H1 (cell line): ENCODE measurements around the gene TTC34. TPM values are rescaled to one million over a fixed set of nuclear protein-coding genes. Genes with fewer than 3 reads are reported as not detected.

ENCODE experiments used
- CREB1 ChIP-seq: IDR thresholded peaks from 2 replicates; pipeline ENCODE4 v1.6.1; 2012; ENCODE audit warnings: inconsistent platforms
- NRF1 ChIP-seq: IDR thresholded peaks from 2 replicates; pipeline ENCODE4 v1.6.1; 2011; ENCODE audit warnings: mild to moderate bottlenecking, low read depth, low read length, improper control_type of control experiment
- POU5F1 ChIP-seq: IDR thresholded peaks from 2 replicates; pipeline ENCODE4 v1.6.1; 2011; ENCODE audit warnings: low read depth, mild to moderate bottlenecking, low read length, moderate library complexity
- RFX5 ChIP-seq: IDR thresholded peaks from 2 replicates; pipeline ENCODE4 v1.6.1; 2011; ENCODE audit warnings: low read depth, low read length, improper control_type of control experiment, borderline replicate concordance
- SIRT6 ChIP-seq: IDR thresholded peaks from one replicate; pipeline ENCODE4 v1.7.1; 2012; ENCODE audit warnings: low read length, inconsistent platforms
- SP1 ChIP-seq: IDR thresholded peaks from 2 replicates; pipeline ENCODE4 v1.6.1; 2011; ENCODE audit warnings: low read depth, low read length
- TEAD4 ChIP-seq: IDR thresholded peaks from 2 replicates; pipeline ENCODE4 v1.6.1; 2012; ENCODE audit warnings: low read depth, low read length, inconsistent platforms, mixed read lengths
- YY1 ChIP-seq: IDR thresholded peaks from 2 replicates; pipeline ENCODE4 v1.6.1; 2011; ENCODE audit warnings: low read depth, mild to moderate bottlenecking, low read length
- polyA plus RNA-seq, 7 experiments: library from polyadenylated mRNA; depleted of rRNA in 3 of 7; stranded (reverse) in 5 of 7; unstranded in 2 of 7; fragments of >200 nt in 5 of 7; fragments of 200-250 nt in 2 of 7; gene quantifications; 1 replicate in 5 of 7; 2 replicates in 1 of 7; 4 replicates in 1 of 7; pipeline versions ENCODE4 v1.2.1 to v1.2.3, GENCODE V29; 2011 to 2013; ENCODE audit warnings: missing spikeins in 2 of 7, mixed read lengths in 2 of 7
- total RNA-seq: library from RNA; stranded (reverse); fragmentation: NEBNext Ultra II Directional; extraction: Animal tissue kit (Norgen Biotek cat#: 25700); gene quantifications from 2 replicates; pipeline ENCODE4 v1.2.1, GENCODE V29; 2021
- TF ChIP-seq, protein P1 (sequence below): fragments of 300-600 bp; sonication (generic); IDR thresholded peaks from 2 replicates; pipeline ENCODE4 v1.7.1; 2012; ENCODE audit warnings: low read length, moderate library complexity, mild to moderate bottlenecking, inconsistent platforms; ENCODE audit not compliant: insufficient replicate concordance
- TF ChIP-seq, protein P2 (sequence below): IDR thresholded peaks from 2 replicates; pipeline ENCODE4 v1.6.1; 2012; ENCODE audit warnings: inconsistent platforms
- TF ChIP-seq, protein P3 (sequence below): IDR thresholded peaks from 2 replicates; pipeline ENCODE4 v1.6.1; 2011; ENCODE audit warnings: low read length, improper control_type of control experiment

TTC34 gene
- total and polyA plus RNA-seq, 2 of the 8 experiments (the other 6 are each of a cell fraction or from before 2014, with no cell fraction given) = 0.23 to 0.50 TPM

DNA sequence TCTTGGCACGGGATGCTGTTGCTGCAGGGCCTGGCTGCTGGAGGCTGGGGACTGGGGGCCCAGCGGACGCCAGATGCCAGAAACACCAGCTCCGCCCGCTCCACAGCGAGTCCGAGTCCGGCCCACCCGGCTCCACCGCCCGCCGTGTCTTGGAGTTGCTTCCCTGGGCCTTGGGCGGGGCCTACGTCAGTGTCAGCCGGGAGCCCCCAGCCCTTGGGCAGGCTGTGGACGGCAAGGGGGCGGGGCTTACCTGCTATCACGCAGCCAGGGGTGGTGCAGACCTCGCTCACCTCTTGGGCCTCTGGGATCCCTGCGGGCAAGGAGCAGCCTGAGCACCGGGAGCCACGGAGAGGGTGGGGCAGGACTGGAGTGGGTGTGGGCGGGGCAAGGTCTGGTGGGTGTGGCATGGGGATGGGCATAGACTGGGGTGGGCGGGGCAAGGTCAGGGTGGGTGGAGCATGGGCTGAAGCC, 190.4 kb downstream of the TTC34 start (continued):
- TF ChIP-seq, protein P1, sequence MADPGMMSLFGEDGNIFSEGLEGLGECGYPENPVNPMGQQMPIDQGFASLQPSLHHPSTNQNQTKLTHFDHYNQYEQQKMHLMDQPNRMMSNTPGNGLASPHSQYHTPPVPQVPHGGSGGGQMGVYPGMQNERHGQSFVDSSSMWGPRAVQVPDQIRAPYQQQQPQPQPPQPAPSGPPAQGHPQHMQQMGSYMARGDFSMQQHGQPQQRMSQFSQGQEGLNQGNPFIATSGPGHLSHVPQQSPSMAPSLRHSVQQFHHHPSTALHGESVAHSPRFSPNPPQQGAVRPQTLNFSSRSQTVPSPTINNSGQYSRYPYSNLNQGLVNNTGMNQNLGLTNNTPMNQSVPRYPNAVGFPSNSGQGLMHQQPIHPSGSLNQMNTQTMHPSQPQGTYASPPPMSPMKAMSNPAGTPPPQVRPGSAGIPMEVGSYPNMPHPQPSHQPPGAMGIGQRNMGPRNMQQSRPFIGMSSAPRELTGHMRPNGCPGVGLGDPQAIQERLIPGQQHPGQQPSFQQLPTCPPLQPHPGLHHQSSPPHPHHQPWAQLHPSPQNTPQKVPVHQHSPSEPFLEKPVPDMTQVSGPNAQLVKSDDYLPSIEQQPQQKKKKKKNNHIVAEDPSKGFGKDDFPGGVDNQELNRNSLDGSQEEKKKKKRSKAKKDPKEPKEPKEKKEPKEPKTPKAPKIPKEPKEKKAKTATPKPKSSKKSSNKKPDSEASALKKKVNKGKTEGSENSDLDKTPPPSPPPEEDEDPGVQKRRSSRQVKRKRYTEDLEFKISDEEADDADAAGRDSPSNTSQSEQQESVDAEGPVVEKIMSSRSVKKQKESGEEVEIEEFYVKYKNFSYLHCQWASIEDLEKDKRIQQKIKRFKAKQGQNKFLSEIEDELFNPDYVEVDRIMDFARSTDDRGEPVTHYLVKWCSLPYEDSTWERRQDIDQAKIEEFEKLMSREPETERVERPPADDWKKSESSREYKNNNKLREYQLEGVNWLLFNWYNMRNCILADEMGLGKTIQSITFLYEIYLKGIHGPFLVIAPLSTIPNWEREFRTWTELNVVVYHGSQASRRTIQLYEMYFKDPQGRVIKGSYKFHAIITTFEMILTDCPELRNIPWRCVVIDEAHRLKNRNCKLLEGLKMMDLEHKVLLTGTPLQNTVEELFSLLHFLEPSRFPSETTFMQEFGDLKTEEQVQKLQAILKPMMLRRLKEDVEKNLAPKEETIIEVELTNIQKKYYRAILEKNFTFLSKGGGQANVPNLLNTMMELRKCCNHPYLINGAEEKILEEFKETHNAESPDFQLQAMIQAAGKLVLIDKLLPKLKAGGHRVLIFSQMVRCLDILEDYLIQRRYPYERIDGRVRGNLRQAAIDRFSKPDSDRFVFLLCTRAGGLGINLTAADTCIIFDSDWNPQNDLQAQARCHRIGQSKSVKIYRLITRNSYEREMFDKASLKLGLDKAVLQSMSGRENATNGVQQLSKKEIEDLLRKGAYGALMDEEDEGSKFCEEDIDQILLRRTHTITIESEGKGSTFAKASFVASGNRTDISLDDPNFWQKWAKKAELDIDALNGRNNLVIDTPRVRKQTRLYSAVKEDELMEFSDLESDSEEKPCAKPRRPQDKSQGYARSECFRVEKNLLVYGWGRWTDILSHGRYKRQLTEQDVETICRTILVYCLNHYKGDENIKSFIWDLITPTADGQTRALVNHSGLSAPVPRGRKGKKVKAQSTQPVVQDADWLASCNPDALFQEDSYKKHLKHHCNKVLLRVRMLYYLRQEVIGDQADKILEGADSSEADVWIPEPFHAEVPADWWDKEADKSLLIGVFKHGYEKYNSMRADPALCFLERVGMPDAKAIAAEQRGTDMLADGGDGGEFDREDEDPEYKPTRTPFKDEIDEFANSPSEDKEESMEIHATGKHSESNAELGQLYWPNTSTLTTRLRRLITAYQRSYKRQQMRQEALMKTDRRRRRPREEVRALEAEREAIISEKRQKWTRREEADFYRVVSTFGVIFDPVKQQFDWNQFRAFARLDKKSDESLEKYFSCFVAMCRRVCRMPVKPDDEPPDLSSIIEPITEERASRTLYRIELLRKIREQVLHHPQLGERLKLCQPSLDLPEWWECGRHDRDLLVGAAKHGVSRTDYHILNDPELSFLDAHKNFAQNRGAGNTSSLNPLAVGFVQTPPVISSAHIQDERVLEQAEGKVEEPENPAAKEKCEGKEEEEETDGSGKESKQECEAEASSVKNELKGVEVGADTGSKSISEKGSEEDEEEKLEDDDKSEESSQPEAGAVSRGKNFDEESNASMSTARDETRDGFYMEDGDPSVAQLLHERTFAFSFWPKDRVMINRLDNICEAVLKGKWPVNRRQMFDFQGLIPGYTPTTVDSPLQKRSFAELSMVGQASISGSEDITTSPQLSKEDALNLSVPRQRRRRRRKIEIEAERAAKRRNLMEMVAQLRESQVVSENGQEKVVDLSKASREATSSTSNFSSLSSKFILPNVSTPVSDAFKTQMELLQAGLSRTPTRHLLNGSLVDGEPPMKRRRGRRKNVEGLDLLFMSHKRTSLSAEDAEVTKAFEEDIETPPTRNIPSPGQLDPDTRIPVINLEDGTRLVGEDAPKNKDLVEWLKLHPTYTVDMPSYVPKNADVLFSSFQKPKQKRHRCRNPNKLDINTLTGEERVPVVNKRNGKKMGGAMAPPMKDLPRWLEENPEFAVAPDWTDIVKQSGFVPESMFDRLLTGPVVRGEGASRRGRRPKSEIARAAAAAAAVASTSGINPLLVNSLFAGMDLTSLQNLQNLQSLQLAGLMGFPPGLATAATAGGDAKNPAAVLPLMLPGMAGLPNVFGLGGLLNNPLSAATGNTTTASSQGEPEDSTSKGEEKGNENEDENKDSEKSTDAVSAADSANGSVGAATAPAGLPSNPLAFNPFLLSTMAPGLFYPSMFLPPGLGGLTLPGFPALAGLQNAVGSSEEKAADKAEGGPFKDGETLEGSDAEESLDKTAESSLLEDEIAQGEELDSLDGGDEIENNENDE = no peak
- TF ChIP-seq TEAD4 (no peak), POU5F1 (no peak), YY1 (no peak), SP1 (peak; percentile 74; the same call in 1 of the 2 replicates), NRF1 (no peak), RFX5 (no peak), CREB1 (peak; percentile 49; the same call in 1 of the 2 replicates), SIRT6 (no peak)
- TF ChIP-seq, protein P2, sequence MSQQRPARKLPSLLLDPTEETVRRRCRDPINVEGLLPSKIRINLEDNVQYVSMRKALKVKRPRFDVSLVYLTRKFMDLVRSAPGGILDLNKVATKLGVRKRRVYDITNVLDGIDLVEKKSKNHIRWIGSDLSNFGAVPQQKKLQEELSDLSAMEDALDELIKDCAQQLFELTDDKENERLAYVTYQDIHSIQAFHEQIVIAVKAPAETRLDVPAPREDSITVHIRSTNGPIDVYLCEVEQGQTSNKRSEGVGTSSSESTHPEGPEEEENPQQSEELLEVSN = no peak
- TF ChIP-seq, protein P3, sequence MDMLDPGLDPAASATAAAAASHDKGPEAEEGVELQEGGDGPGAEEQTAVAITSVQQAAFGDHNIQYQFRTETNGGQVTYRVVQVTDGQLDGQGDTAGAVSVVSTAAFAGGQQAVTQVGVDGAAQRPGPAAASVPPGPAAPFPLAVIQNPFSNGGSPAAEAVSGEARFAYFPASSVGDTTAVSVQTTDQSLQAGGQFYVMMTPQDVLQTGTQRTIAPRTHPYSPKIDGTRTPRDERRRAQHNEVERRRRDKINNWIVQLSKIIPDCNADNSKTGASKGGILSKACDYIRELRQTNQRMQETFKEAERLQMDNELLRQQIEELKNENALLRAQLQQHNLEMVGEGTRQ = no peak
